Body of pancreas (tissue), 4 donors: ENCODE results near the gene GFM2. TPM values are rescaled to one million over a fixed set of nuclear protein-coding genes. Genes with fewer than 3 reads are reported as not detected.
A peak's percentile ranks its signal among the peaks of the same experiment; 100 is the strongest.

Source experiments
- ATAC-seq: fragments of 150-250 bp; one replicate; pipeline ENCODE4 v1.9.1; 2016
- DNase-seq, 4 donors: peaks; one replicate each; pipeline ENCODE4 v3.0.0-alpha.2; 2019
- H3K27ac ChIP-seq, 4 donors: fragments of 200-600 bp; sonication (generic); 1 replicate in 3 of 4; 2 replicates in 1 of 4; pipeline versions ENCODE4 v1.5.1 to v1.6.1; 2016 to 2019; ENCODE audit warnings: mild to moderate bottlenecking in 1 of 4, mixed read lengths in 1 of 4, moderate library complexity in 1 of 4
- H3K27me3 ChIP-seq, 2 donors: fragments of 200-600 bp; sonication (generic); one replicate each; pipeline ENCODE4 v1.6.0; 2016; ENCODE audit warnings: mild to moderate bottlenecking in 1 of 2
- H3K36me3 ChIP-seq, 2 donors: fragments of 200-600 bp; sonication (generic); replicated peaks in 1 of 2; 2 replicates each; pipeline ENCODE4 v1.5.1; 2016; ENCODE audit warnings: low read depth in 2 of 2; ENCODE audit not compliant: insufficient read depth in 1 of 2
- H3K4me1 ChIP-seq: fragments of 200-600 bp; sonication (generic); one replicate; pipeline ENCODE4 v1.6.0; 2016
- H3K4me3 ChIP-seq, 2 donors: fragments of 200-600 bp; sonication (generic); 1 replicate in 1 of 2; 2 replicates in 1 of 2; pipeline ENCODE4 v1.5.1; 2016 to 2019
- H3K9me3 ChIP-seq, 3 donors: fragments of 200-600 bp; sonication (generic); 1 replicate in 2 of 3; 2 replicates in 1 of 3; pipeline ENCODE4 v1.5.1; 2016
- POLR2A ChIP-seq, 3 donors: fragments of 450-650 bp; IDR thresholded peaks; one replicate each; pipeline ENCODE4 v1.6.1; 2016; ENCODE audit warnings: antibody characterized with exemption in 3 of 3, mild to moderate bottlenecking in 2 of 3
- WGBS, 2 donors: methylation state at CpG; one replicate each; pipeline ENCODE4 v1.1.5; 2017; 5-methylcytosine and 5-hydroxymethylcytosine counted together
- intact Hi-C: fragments of 100-400 bp; cut with DNase I; formaldehyde crosslinking; loops from one replicate; pipeline ENCODE4 v1.15.1; 2023
- small RNA-seq: library from RNA; depleted of rRNA; stranded (forward); fragments of <200 nt; gene quantifications from one replicate; pipeline ENCODE3, GENCODE V24; 2016
- total RNA-seq, 2 donors: library from RNA; depleted of rRNA; stranded (reverse); fragments of >200 nt; gene quantifications; one replicate each; pipeline ENCODE4 v1.1.0, GENCODE V29; 2016
- TF ChIP-seq, protein P1 (sequence below), 7 experiments: fragments of 450-650 bp in 4 of 7; fragments of 200-600 bp in 3 of 7; sonication (generic) in 3 of 7; IDR thresholded peaks; one replicate each; pipeline ENCODE4 v1.5.1; 2016 to 2019; ENCODE audit warnings: antibody characterized with exemption in 7 of 7

Gene GFM2
- total RNA-seq, 2 donors from 2014 or later = 6.3 to 14.5 TPM

DNA sequence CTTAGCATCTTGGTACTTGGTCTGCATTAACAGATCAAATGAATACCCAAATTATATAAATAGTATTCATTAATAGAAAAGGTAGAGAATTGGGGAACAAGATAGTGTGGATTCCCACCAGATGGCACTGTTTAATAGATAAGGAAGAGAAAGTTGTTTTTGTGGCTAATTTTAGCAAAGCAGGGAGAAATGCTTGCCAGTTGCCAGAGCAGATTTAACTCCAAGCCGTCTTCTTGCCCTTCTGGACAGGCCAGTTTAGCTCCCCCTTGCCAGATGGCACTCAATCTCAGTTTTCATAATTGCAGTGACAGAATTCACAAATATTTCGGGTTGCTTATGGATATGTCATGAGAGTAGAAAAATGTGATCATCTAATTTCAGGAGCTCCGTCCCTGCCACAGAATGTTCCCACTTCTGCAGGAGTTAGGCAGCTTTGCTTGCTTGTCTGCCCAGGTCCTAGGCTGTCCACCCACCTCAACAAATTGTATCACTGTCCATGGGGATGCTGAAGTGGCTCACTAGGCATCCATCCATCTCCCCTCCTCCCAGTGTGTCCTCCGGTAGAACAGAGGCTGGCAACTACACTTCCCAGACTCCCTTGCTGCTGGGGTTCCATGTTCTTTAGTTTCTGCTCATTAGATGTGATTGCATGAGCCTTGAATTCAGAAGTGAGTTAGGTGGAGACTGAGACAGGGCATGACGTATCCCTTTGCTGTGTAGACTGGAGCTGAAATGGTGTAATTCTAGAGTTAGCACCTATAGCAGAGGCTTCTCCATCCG, 93.7 kb downstream of the GFM2 start:
- intact Hi-C loops = no loop called here
- Histone ChIP-seq H3K4me3 (no peak overlapping the region), H3K9me3 (no peaks in the 10 kb centered on the region), H3K4me1 (no peaks in the 10 kb centered on the region), H3K36me3 (no peaks in the 10 kb centered on the region), H3K27ac (peak overlapping the region in 2 of 4 donors; percentile 19 to 25), H3K27me3 (no peaks in the 10 kb centered on the region)
- TF ChIP-seq, protein P1, sequence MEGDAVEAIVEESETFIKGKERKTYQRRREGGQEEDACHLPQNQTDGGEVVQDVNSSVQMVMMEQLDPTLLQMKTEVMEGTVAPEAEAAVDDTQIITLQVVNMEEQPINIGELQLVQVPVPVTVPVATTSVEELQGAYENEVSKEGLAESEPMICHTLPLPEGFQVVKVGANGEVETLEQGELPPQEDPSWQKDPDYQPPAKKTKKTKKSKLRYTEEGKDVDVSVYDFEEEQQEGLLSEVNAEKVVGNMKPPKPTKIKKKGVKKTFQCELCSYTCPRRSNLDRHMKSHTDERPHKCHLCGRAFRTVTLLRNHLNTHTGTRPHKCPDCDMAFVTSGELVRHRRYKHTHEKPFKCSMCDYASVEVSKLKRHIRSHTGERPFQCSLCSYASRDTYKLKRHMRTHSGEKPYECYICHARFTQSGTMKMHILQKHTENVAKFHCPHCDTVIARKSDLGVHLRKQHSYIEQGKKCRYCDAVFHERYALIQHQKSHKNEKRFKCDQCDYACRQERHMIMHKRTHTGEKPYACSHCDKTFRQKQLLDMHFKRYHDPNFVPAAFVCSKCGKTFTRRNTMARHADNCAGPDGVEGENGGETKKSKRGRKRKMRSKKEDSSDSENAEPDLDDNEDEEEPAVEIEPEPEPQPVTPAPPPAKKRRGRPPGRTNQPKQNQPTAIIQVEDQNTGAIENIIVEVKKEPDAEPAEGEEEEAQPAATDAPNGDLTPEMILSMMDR (IDR thresholded peaks at IDR 0.05) = peak in 6 of 7 experiments; percentile 21 to 52 (median 38)
- no peak for TF ChIP-seq POLR2A (IDR thresholded peaks at IDR 0.05)
- WGBS, 2 donors = 46 to 53% methylated on average over 6 of the region's 6 CpGs
- peak; percentile 30 for ATAC-seq
- peak in 1 of 4 donors; percentile 14 for DNase-seq

DNA sequence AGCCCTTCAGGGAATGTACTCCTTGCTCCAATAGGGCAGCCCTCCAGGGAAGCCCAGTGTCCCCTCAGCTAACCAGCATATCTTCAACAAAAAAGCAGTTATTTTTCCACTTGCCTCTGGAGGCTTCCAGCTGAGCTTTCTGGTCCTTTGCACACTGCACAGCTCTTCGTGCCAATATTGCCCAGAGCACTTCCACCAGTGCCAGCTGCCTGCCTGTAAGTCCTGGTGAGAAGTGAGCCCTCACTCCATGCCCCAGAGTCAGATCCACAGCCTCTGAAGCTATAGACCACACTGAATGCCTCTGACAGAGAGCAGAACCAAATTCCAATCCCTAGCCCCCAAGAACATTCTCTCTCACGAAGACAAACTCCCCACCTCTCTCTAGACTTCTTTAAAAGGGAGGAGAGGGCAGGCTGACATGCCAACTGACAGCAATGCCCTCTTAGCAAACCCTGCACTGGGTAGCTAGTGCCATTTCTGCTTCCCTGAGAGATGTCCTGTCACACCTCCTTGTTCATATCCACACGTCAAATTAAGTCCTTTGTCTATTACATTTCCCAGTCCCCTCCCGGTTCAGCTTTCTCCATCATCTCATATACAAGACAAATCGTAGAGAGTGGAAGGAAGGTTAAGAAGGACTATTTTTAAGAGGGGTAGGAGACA, 94.6 kb downstream of the GFM2 start:
- intact Hi-C loops = no loop called here
- 66 to 69% methylated on average over 5 of the region's 5 CpGs for WGBS, 2 donors
- no peak for ATAC-seq

More for the DNA sequence above, 94.6 kb downstream of the GFM2 start:
- no peak for DNase-seq
- Histone ChIP-seq H3K27ac (no peak overlapping the region), H3K4me1 (no peaks in the 10 kb centered on the region), H3K9me3 (no peaks in the 10 kb centered on the region), H3K4me3 (no peak overlapping the region), H3K27me3 (no peaks in the 10 kb centered on the region), H3K36me3 (no peaks in the 10 kb centered on the region)
- no peak for TF ChIP-seq POLR2A (IDR thresholded peaks at IDR 0.05)
- TF ChIP-seq, protein P1 (IDR thresholded peaks at IDR 0.05) = no peak

Small RNA genes lying within 50 kb of the gene (small RNA-seq; reads per million reads assigned to genes)
- gene RNU6-658P = not detected

Other genes with a start within 250 kb of the GFM2 start
- 100 to 1,000 TPM in 1 of 2 donors, 10 to 100 TPM in 1; 34.0 to 116 TPM for gene ENC1, start 126.4 kb downstream of the GFM2 start, total RNA-seq
- gene HEXB, start 81.9 kb downstream of the GFM2 start, total RNA-seq = 100 to 1,000 TPM; 136 to 157 TPM
- gene NSA2, start 132 bp upstream of the GFM2 start, total RNA-seq = 10 to 100 TPM; 74.2 to 83.0 TPM
- 1 to 10 TPM; 2.0 to 2.9 TPM for gene FAM169A, start 99.3 kb upstream of the GFM2 start, total RNA-seq